ENCODE results near the gene POFUT1.
A peak's percentile ranks its signal among the peaks of the same experiment; 100 is the strongest.
"Not testable (repeated sequence)": the region's sequence is repeated elsewhere in the genome, so short reads cannot be mapped to it uniquely, and the experiment has no call there.

The POFUT1 gene

DNA sequence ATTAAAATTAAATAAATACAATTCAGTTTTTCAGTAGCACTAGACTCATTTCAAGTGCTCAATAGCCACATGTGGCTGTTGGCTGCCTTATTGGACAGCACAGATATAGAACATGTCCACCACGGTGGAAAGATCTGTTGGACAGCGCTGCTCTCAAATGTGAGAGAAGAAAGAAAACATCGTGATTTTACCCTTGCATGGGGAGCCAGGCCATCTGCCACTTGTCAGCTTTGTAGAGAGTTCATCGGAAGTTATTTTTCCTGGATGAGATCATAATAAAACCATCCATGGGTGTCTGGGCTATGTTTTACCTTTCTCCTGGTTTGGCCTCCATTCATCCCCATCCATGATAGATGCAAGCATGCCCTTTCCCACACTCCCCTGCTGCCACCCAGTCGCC lies 63.9 kb downstream of the POFUT1 start:
- Histone ChIP-seq H3K4me1 (peaks cover 2% of the 10 kb centered on the region), H3K4me2 (ENCODE audit: low read length) (no peak overlapping the region), H3K9me3 (ENCODE audit: control insufficient read depth, low read length) (no peaks in the 10 kb centered on the region), H3K79me2 (no peaks in the 10 kb centered on the region), H3K9ac (no peak overlapping the region), H3K27me3 (ENCODE audit: control insufficient read depth, insufficient read depth, low read length) (no peaks in the 10 kb centered on the region), H2AFZ (no peak overlapping the region), H3K4me3 (ENCODE audit: low read depth, low read length) (no peak overlapping the region), H3K27ac (no peak overlapping the region), H3K36me3 (ENCODE audit: control insufficient read depth, insufficient read depth, low read length) (no peaks in the 10 kb centered on the region)
- TF ChIP-seq, protein P1, sequence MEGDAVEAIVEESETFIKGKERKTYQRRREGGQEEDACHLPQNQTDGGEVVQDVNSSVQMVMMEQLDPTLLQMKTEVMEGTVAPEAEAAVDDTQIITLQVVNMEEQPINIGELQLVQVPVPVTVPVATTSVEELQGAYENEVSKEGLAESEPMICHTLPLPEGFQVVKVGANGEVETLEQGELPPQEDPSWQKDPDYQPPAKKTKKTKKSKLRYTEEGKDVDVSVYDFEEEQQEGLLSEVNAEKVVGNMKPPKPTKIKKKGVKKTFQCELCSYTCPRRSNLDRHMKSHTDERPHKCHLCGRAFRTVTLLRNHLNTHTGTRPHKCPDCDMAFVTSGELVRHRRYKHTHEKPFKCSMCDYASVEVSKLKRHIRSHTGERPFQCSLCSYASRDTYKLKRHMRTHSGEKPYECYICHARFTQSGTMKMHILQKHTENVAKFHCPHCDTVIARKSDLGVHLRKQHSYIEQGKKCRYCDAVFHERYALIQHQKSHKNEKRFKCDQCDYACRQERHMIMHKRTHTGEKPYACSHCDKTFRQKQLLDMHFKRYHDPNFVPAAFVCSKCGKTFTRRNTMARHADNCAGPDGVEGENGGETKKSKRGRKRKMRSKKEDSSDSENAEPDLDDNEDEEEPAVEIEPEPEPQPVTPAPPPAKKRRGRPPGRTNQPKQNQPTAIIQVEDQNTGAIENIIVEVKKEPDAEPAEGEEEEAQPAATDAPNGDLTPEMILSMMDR (IDR thresholded peaks at IDR 0.05) = no peak

DNA sequence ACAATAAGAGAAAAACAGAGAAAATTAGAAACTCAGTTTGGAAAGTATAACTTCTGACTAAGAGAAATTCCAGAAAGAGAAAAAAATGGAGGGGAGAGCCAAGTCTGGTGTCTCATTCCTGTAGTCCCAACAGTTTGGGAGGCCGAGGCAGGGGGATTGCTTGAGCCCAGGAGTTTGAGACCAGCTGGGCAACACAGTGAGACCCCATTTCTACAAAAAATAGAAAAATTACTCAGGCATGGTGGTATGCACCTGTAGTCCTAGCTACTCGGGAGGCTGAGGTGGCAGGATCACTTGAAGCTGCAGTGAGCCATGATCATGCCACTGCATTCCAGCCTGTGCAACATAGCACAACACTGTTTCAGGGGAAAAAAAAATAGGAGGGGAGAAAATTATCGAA lies 66.7 kb downstream of the POFUT1 start:
- Histone ChIP-seq H3K4me3 (ENCODE audit: low read depth, low read length) (no peak overlapping the region), H3K9ac (no peak overlapping the region), H3K27me3 (ENCODE audit: control insufficient read depth, insufficient read depth, low read length) (no peaks in the 10 kb centered on the region), H3K9me3 (ENCODE audit: control insufficient read depth, low read length) (no peaks in the 10 kb centered on the region), H3K27ac (no peak overlapping the region), H3K79me2 (peaks cover 15% of the 10 kb centered on the region), H3K4me1 (peaks cover 12% of the 10 kb centered on the region), H3K4me2 (ENCODE audit: low read length) (no peak overlapping the region), H3K36me3 (ENCODE audit: control insufficient read depth, insufficient read depth, low read length) (no peaks in the 10 kb centered on the region), H2AFZ (no peak overlapping the region)
- TF ChIP-seq, protein P1 (IDR thresholded peaks at IDR 0.05) = no peak

DNA sequence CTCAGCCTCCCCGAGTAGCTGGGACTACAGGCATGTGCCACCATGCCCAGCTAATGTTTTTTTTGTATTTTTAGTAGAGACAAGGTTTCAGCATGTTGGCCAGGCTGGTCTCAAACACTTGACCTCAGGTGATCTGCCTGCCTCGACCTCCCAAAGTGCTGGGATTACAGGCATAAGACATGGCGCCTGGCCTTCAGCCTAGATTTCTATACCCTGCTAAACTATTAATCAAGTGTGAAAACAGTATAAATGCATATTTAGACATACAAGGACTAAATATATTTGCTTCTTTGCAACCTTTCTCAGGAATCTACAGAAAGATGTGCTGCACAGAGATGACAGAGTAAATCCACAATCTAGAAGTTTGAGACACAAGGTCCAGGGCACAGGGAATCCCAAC lies 67.5 kb downstream of the POFUT1 start:
- H3K27ac ChIP-seq; H2AFZ ChIP-seq; H3K4me3 ChIP-seq (ENCODE audit: low read depth, low read length); H3K4me2 ChIP-seq (ENCODE audit: low read length); H3K27me3 ChIP-seq (ENCODE audit: control insufficient read depth, insufficient read depth, low read length); H3K9me3 ChIP-seq (ENCODE audit: control insufficient read depth, low read length); H3K9ac ChIP-seq; H3K36me3 ChIP-seq (ENCODE audit: control insufficient read depth, insufficient read depth, low read length): not testable (repeated sequence)
- Histone ChIP-seq H3K79me2 (peaks cover 15% of the 10 kb centered on the region), H3K4me1 (peaks cover 12% of the 10 kb centered on the region)

DNA sequence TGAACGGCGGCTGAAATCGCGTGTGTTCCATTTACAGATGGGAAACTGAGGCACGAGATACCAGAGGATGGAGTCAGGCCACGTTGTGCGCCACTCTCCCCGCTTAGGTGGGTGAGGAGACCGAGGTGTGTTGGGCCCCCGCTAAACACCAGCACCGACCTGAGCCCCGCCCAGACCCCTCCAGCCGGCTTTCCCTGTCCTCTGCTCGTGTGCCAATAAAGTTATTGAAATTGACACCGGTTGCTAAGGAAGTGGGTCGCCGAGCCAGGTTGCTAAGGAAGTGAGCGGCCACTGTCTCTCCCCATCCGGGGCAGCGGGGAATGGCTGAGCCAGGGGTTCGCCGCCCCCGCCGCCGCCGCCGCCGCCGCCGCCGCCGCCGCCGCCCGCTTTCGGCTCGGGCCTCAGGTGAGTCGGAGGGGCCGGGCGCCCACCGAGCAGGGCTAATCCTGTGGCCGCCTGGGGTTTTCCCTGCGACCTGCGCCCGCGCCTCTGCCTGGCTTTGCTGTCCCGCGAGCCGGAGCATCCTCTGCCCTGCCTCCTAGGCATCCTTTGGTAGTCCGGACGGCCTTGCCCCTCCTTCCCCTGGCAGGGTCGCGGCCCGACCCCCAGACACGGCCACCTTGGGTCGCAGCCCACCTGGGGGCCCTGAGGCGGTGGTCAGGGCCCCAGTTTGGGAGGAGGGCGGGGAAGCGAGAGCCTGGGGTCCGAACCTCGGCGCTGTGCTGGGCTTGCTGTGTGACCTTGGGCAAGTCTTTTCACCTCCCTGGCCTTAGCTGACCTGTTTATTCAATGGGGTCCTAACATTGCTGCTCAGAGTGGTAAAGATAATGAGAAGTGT lies 69.9 kb downstream of the POFUT1 start, which contains the start of gene KIF3B:
TSS of gene KIF3B (plus strand) at position 291 of the 838 bp plus-strand sequence. CDS start 32,127 bp downstream, outside the sequence.
- peak within 1 kb of the TSS; percentile 100 for H3K4me2 ChIP-seq (ENCODE audit: low read length)
- no peaks in the 10 kb centered on the region for H3K27me3 ChIP-seq (ENCODE audit: control insufficient read depth, insufficient read depth, low read length)
- H3K27ac ChIP-seq = peak within 1 kb of the TSS; percentile 57
- peaks cover 15% of the 10 kb centered on the region for H3K79me2 ChIP-seq
- H3K36me3 ChIP-seq (ENCODE audit: control insufficient read depth, insufficient read depth, low read length) = no peaks in the 10 kb centered on the region
- TF ChIP-seq, protein P1 (IDR thresholded peaks at IDR 0.05) = no peak
- H3K4me3 ChIP-seq (ENCODE audit: low read depth, low read length) = peak within 1 kb of the TSS; percentile 93
- peak within 1 kb of the TSS; percentile 92 for H2AFZ ChIP-seq
- H3K4me1 ChIP-seq = peaks cover 24% of the 10 kb centered on the region
- no peaks in the 10 kb centered on the region for H3K9me3 ChIP-seq (ENCODE audit: control insufficient read depth, low read length)
- H3K9ac ChIP-seq = peak within 1 kb of the TSS; percentile 82

DNA sequence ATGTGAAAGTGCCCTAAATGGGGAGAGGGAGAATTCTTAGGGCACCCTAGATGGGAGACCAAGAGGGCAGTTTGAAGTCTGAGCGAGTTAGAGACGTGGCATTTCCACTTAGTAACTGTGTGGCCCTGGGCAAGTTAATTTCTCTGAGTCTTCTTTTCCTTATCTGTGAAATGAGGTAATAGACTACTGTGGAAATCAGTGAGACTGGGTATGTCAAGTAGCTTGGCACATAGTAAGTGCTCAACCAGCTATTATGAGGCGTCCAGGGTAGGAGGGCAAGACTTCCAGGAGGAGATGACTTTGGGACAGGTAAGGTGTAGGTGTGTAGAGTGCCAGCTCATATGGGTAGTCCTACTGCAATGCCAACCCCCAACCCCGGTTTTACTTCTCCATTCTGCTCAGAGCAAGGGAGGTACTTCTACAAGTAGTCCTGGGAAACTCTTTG lies 70.5 kb downstream of the POFUT1 start:
- H2AFZ ChIP-seq = peak overlapping the region; percentile 92
- peak overlapping the region; percentile 100 for H3K4me2 ChIP-seq (ENCODE audit: low read length)
- no peaks in the 10 kb centered on the region for H3K9me3 ChIP-seq (ENCODE audit: control insufficient read depth, low read length)
- H3K36me3 ChIP-seq (ENCODE audit: control insufficient read depth, insufficient read depth, low read length) = no peaks in the 10 kb centered on the region
- H3K4me1 ChIP-seq = peaks cover 26% of the 10 kb centered on the region
- peaks cover 19% of the 10 kb centered on the region for H3K79me2 ChIP-seq
- TF ChIP-seq, protein P1 (IDR thresholded peaks at IDR 0.05) = no peak
- no peaks in the 10 kb centered on the region for H3K27me3 ChIP-seq (ENCODE audit: control insufficient read depth, insufficient read depth, low read length)
- peak overlapping the region; percentile 57 for H3K27ac ChIP-seq
- H3K4me3 ChIP-seq (ENCODE audit: low read depth, low read length) = peak overlapping the region; percentile 93
- peak overlapping the region; percentile 82 for H3K9ac ChIP-seq
